ENCODE results near the gene ZNF143. TPM values are rescaled to one million over a fixed set of nuclear protein-coding genes. Genes with fewer than 3 reads are reported as not detected.
A peak's percentile ranks its signal among the peaks of the same experiment; 100 is the strongest.
"Not testable (repeated sequence)": the region's sequence is repeated elsewhere in the genome, so short reads cannot be mapped to it uniquely, and the experiment has no call there.

Gene ZNF143
- total RNA-seq, 2 experiments from 2014 or later, result 26.5 to 33.7 TPM

GRCh38 chr11:9448576-9449352 lies 12.0 kb upstream of the ZNF143 start:
- Mint-ChIP-seq H3K9me3 (peaks cover 12% of the 10 kb centered on the region), H3K4me3 (no peak overlapping the region), H3K27me3 (no peaks in the 10 kb centered on the region), H3K36me3 (ENCODE audit: low read depth) (peaks cover 34% of the 10 kb centered on the region), H3K4me1 (ENCODE audit: low read depth) (no peaks in the 10 kb centered on the region), H3K27ac (no peak overlapping the region)
- no peak for TF ChIP-seq CTCF (IDR thresholded peaks at IDR 0.05)
- intact Hi-C loops (cut with micrococcal nuclease), result no loop called here
- ATAC-seq (no peak), DNase-seq (no peak)
- ChIA-PET POLR2A (interaction anchor here (0.9 to 1.5 kb wide), 2 partner anchors 11 to 12 kb away, joined by 3 to 4 read pairs; partner anchors contain the start of gene ZNF143), CTCF (no interaction called here)

- POLR2A ChIA-PET, result interaction anchor here (1.1 kb wide), 1 partner anchor 8 kb away, joined by 3 read pairs; the partner anchor contains the start of gene ZNF143
- peaks cover 12% of the 10 kb centered on the region for H3K9me3 Mint-ChIP-seq
- H3K27me3 Mint-ChIP-seq; H3K27ac Mint-ChIP-seq; H3K4me3 Mint-ChIP-seq; ATAC-seq; DNase-seq; CTCF ChIA-PET; H3K4me1 Mint-ChIP-seq (ENCODE audit: low read depth); intact Hi-C loops (cut with micrococcal nuclease): not testable (repeated sequence)
- H3K36me3 Mint-ChIP-seq (ENCODE audit: low read depth), result peaks cover 19% of the 10 kb centered on the region
Measured at GRCh38 chr11:9452023-9452422, 8.8 kb upstream of the ZNF143 start.

GRCh38 chr11:9455722-9456121 lies 5.1 kb upstream of the ZNF143 start:
- no peak for TF ChIP-seq CTCF (IDR thresholded peaks at IDR 0.05)
- peaks cover 10% of the 10 kb centered on the region for H3K36me3 Mint-ChIP-seq (ENCODE audit: low read depth)
- no peaks in the 10 kb centered on the region for H3K27me3 Mint-ChIP-seq
- H3K4me3 Mint-ChIP-seq, result no peak overlapping the region
- H3K4me1 Mint-ChIP-seq (ENCODE audit: low read depth), result peaks cover 5% of the 10 kb centered on the region
- intact Hi-C loops (cut with micrococcal nuclease), result no loop called here
- no peak overlapping the region for H3K27ac Mint-ChIP-seq
- peaks cover 9% of the 10 kb centered on the region for H3K9me3 Mint-ChIP-seq
- ATAC-seq (no peak), DNase-seq (no peak)
- CTCF ChIA-PET, result no interaction called here
- POLR2A ChIA-PET, result no interaction called here

GRCh38 chr11:9459667-9460321 lies 1.0 kb upstream of the ZNF143 start:
- DNase-seq (peak; percentile 61), ATAC-seq (no peak)
- ChIA-PET POLR2A (interaction anchor here (0.6 to 3.5 kb wide), 26 partner anchors 8 to 846 kb away, joined by 3 to 37 read pairs (median 4); partner anchors contain the start of genes ADM, IPO7, RPL27A and TMEM41B), CTCF (interaction anchor here (1.0 to 3.0 kb wide), 6 partner anchors 31 to 367 kb away, joined by 3 to 14 read pairs (median 4); no protein-coding TSS in a partner anchor)
- Mint-ChIP-seq H3K27me3 (no peaks in the 10 kb centered on the region), H3K27ac (peak overlapping the region; percentile 98), H3K9me3 (no peaks in the 10 kb centered on the region), H3K36me3 (ENCODE audit: low read depth) (peaks cover 14% of the 10 kb centered on the region), H3K4me3 (peak overlapping the region; percentile 94), H3K4me1 (ENCODE audit: low read depth) (peaks cover 22% of the 10 kb centered on the region)
- TF ChIP-seq CTCF (IDR thresholded peaks at IDR 0.05), result no peak
- intact Hi-C loops (cut with micrococcal nuclease), result loop anchor here (1.0 kb wide), 1 partner anchor 75 kb away; the partner anchor contains the start of gene IPO7

GRCh38 chr11:9461063-9461759 lies 399 bp downstream of the ZNF143 start:
- ChIA-PET POLR2A (interaction anchor here (0.6 to 3.5 kb wide), 29 partner anchors 9 to 778 kb away, joined by 3 to 37 read pairs (median 4); partner anchors contain the start of genes IPO7, RPL27A, TMEM41B and TRIM66), CTCF (interaction anchor here (0.6 to 3.0 kb wide), 5 partner anchors 43 to 445 kb away, joined by 3 to 14 read pairs (median 4); no protein-coding TSS in a partner anchor)
- no peaks in the 10 kb centered on the region for H3K9me3 Mint-ChIP-seq
- H3K27ac Mint-ChIP-seq, result peak overlapping the region; percentile 98
- TF ChIP-seq CTCF (IDR thresholded peaks at IDR 0.05), result no peak
- peaks cover 14% of the 10 kb centered on the region for H3K36me3 Mint-ChIP-seq (ENCODE audit: low read depth)
- ATAC-seq (peak; percentile 56), DNase-seq (peak; percentile 85)
- intact Hi-C loops (cut with micrococcal nuclease), result no loop called here
- H3K4me1 Mint-ChIP-seq (ENCODE audit: low read depth), result peaks cover 22% of the 10 kb centered on the region
- H3K4me3 Mint-ChIP-seq, result peak overlapping the region; percentile 94
- no peaks in the 10 kb centered on the region for H3K27me3 Mint-ChIP-seq

All from activated CD8-positive, alpha-beta T cell treated with anti-CD3 and anti-CD28 coated beads for 36 hours (primary cell).